ENCODE measurements around the gene ADNP. TPM values are rescaled to one million over a fixed set of nuclear protein-coding genes. Genes with fewer than 3 reads are reported as not detected.

ADNP gene
- total and polyA plus RNA-seq, 2 of the 4 experiments (the other 2 are of a cell fraction) = 23.3 to 24.8 TPM

DNA sequence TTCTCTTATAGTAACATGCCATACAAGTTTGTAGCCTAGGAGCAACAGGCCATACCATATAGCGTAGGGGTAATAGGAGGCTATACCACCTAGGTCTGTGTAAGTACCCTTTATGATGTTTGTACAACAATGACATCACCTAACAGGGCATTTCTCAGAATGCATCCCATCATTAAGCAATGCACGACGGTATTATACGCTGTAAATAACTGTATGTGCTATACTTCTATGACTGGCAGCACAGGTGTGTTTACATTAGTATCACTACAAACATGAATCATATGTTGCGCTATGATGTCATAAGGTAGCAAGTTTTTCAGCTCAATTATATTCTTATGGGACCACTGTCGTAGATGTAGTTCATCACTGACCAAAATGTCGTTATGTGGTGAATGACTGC lies 31.0 kb downstream of the ADNP start:
- H3K9me1 ChIP-seq (ENCODE audit: insufficient read depth, low read length) = peaks cover 12% of the 10 kb centered on the region
- no peak overlapping the region for H3K23ac ChIP-seq (ENCODE audit: low read depth, low read length)
- H3K9ac ChIP-seq (ENCODE audit: low read depth, low read length) = no peak overlapping the region
- no peak overlapping the region for H2BK5ac ChIP-seq (ENCODE audit: low read depth, low read length, poor library complexity, severe bottlenecking)
- H3K79me1 ChIP-seq (ENCODE audit: low read depth in 1 of 2, low read length in 2 of 2) = peaks cover 36 to 80% of the 10 kb centered on the region in 2 experiments
- no peak overlapping the region for H4K5ac ChIP-seq (ENCODE audit: low read depth, low read length)
- H2AFZ ChIP-seq (replicated peaks; ENCODE audit: low read length, poor library complexity) = no peak overlapping the region
- ChIA-PET POLR2A (ENCODE audit: unreplicated experiment) (no interaction called here), CTCF (interaction anchor here (0.6 to 1.5 kb wide), 4 partner anchors 11 to 1077 kb away, joined by 3 to 7 read pairs (median 4); no protein-coding TSS in a partner anchor)
- no peak overlapping the region for H3K4me2 ChIP-seq (ENCODE audit: low read depth, low read length)
- H2BK120ac ChIP-seq (ENCODE audit: low read depth, low read length) = no peak overlapping the region
- BruUV-seq (replicated peaks) = no TSS peak
- no peak for TF ChIP-seq CTCF (conservative IDR thresholded peaks at IDR 0.05; ENCODE audit: low read depth, low read length)
- TF ChIP-seq POLR2A (IDR thresholded peaks at IDR 0.05; ENCODE audit: low read depth, low read length) = no peak
- TF ChIP-seq RCOR1 (IDR thresholded peaks at IDR 0.05; ENCODE audit: insufficient replicate concordance, low read length) = no peak
- no peak for TF ChIP-seq MXI1 (IDR thresholded peaks at IDR 0.05; ENCODE audit: borderline replicate concordance, low read depth, low read length)
- no peak for TF ChIP-seq FOS (IDR thresholded peaks at IDR 0.05; ENCODE audit: low read depth, low read length)
- TF ChIP-seq MAZ (IDR thresholded peaks at IDR 0.05; ENCODE audit: borderline replicate concordance, low read depth, low read length) = no peak
- TF ChIP-seq CHD1 (IDR thresholded peaks at IDR 0.05; ENCODE audit: low read depth, low read length) = no peak
- no peak for TF ChIP-seq RFX5 (IDR thresholded peaks at IDR 0.05; ENCODE audit: low read depth, low read length)
- TF ChIP-seq BHLHE40 (IDR thresholded peaks at IDR 0.05; ENCODE audit: low read depth, low read length) = no peak
- no peak for TF ChIP-seq RAD21 (IDR thresholded peaks at IDR 0.05; ENCODE audit: low read length)
- no peak for TF ChIP-seq MAFK (IDR thresholded peaks at IDR 0.05; ENCODE audit: low read depth, low read length)
- H3K56ac ChIP-seq (ENCODE audit: extremely low read depth, insufficient read depth, low read length) = no peak overlapping the region
- H4K20me1 ChIP-seq (ENCODE audit: insufficient read depth, low read length) = peaks cover 68% of the 10 kb centered on the region
- H2BK15ac ChIP-seq (ENCODE audit: low read depth, low read length) = no peak overlapping the region
- in situ Hi-C loops (cut with MboI; ENCODE audit: low sequenced_read_pairs) = no loop called here
- H4K91ac ChIP-seq (ENCODE audit: insufficient read depth, low read depth, low read length) = no peak overlapping the region
- H2AK9ac ChIP-seq (replicated peaks; ENCODE audit: low read depth, low read length, poor library complexity) = no peak overlapping the region
- H3K27ac ChIP-seq (ENCODE audit: insufficient read depth, low read length) = no peak overlapping the region
- H2AK5ac ChIP-seq (ENCODE audit: low read depth, low read length) = no peak overlapping the region
- H3K4me1 ChIP-seq (ENCODE audit: control insufficient read depth, insufficient read depth, low read length) = peaks cover 3% of the 10 kb centered on the region
- H3K18ac ChIP-seq (ENCODE audit: low read depth, low read length) = no peak overlapping the region
- H3K36me3 ChIP-seq (ENCODE audit: control insufficient read depth, insufficient read depth, low read length) = peaks cover 31% of the 10 kb centered on the region
- H3K27me3 ChIP-seq (ENCODE audit: control insufficient read depth, insufficient read depth, low read length) = no peaks in the 10 kb centered on the region
- H3K4me3 ChIP-seq (ENCODE audit: insufficient read depth, low read depth, low read length) = no peak overlapping the region
- DNase-seq (no peak), ATAC-seq (ENCODE audit: low read depth) (no peak)
- intact Hi-C loops (cut with micrococcal nuclease) = no loop called here
- H4K8ac ChIP-seq (ENCODE audit: low read depth in 2 of 2, low read length in 2 of 2) = no peak overlapping the region
- no CpG with 5 or more reads among the region's 7 CpGs for WGBS, 2 experiments (ENCODE audit: extremely low coverage in 2 of 2, insufficient read length in 1 of 2)
- H3K4ac ChIP-seq (ENCODE audit: low read depth, low read length) = no peak overlapping the region
- no peaks in the 10 kb centered on the region for H3K9me3 ChIP-seq (ENCODE audit: control insufficient read depth, insufficient read depth, low read length)
- no peak overlapping the region for H2BK20ac ChIP-seq (ENCODE audit: low read depth, low read length)
- H3K14ac ChIP-seq (replicated peaks; ENCODE audit: low read depth, low read length) = no peak overlapping the region
- dilution Hi-C loops (cut with HindIII; ENCODE audit: low sequenced_read_pairs, unreplicated experiment) = loop anchor here (25.0 kb wide), 1 partner anchor 88 kb away; no protein-coding TSS in a partner anchor

All from IMR-90 (cell line).